GM12878 (cell line): ENCODE results near the gene CADPS.

Experiments
- CTCF ChIP-seq, 3 experiments: IDR thresholded peaks in 2 of 3; conservative IDR thresholded peaks in 1 of 3; 2 replicates each; pipeline ENCODE4 v1.5.1; 2011; ENCODE audit warnings: low read depth in 3 of 3, low read length in 3 of 3, mild to moderate bottlenecking in 3 of 3, control low read depth in 2 of 3, moderate library complexity in 2 of 3, inconsistent platforms in 1 of 3, mixed read lengths in 1 of 3; ENCODE audit not compliant: control insufficient read depth in 2 of 3, insufficient read depth in 1 of 3; ENCODE audit errors: extremely low read depth in 1 of 3
- IRF3 ChIP-seq: fragments of 450-650 bp; IDR thresholded peaks from 2 replicates; pipeline ENCODE4 v1.6.1; 2014; ENCODE audit warnings: mild to moderate bottlenecking
- LARP7 ChIP-seq: fragments of 450-650 bp; IDR thresholded peaks from 2 replicates; pipeline ENCODE4 v1.6.1; 2017; ENCODE audit warnings: mild to moderate bottlenecking
- MAX ChIP-seq: IDR thresholded peaks from 2 replicates; pipeline ENCODE4 v1.6.1; 2012; ENCODE audit warnings: low read depth, low read length, improper control_type of control experiment
- POLR2A ChIP-seq: IDR thresholded peaks from 2 replicates; pipeline ENCODE4 v1.6.1; 2011; ENCODE audit warnings: low read depth, mild to moderate bottlenecking, low read length
- POLR2AphosphoS2 ChIP-seq: IDR thresholded peaks from 2 replicates; pipeline ENCODE4 v1.6.1; 2011; ENCODE audit warnings: low read depth, mild to moderate bottlenecking, low read length, improper control_type of control experiment, moderate library complexity
- SMAD1 ChIP-seq: fragments of 450-650 bp; IDR thresholded peaks from 2 replicates; pipeline ENCODE4 v1.6.1; 2018; ENCODE audit warnings: mild to moderate bottlenecking, low read depth; ENCODE audit not compliant: partially characterized antibody
- SPI1 ChIP-seq: IDR thresholded peaks from 2 replicates; pipeline ENCODE4 v1.6.1; 2011; ENCODE audit warnings: low read depth, mild to moderate bottlenecking, low read length, moderate library complexity, borderline replicate concordance; ENCODE audit not compliant: insufficient read depth
- SREBF1 ChIP-seq: IDR thresholded peaks from 2 replicates; pipeline ENCODE4 v1.6.1; 2012; ENCODE audit warnings: mild to moderate bottlenecking, low read length

GRCh38 chr3:62558549-62559112 lies 316.6 kb downstream of the CADPS start:
- TF ChIP-seq POLR2AphosphoS2 (no peak), CTCF (IDR thresholded peaks at IDR 0.05 in 2 of 3, conservative IDR thresholded peaks at IDR 0.05 in 1 of 3; ENCODE audit: control insufficient read depth in 2 of 3, extremely low read depth in 1 of 3, insufficient read depth in 1 of 3, low read depth in 3 of 3, low read length in 3 of 3) (peak; percentile 35 to 46 (median 36); a peak in 5 of 6 replicates), SMAD1 (no peak), IRF3 (no peak), LARP7 (no peak), SREBF1 (no peak), MAX (no peak), SPI1 (no peak), POLR2A (no peak)
